ENCODE results near the gene TRIM7. TPM values are rescaled to one million over a fixed set of nuclear protein-coding genes. Genes with fewer than 3 reads are reported as not detected.
"Not testable (repeated sequence)": the region's sequence is repeated elsewhere in the genome, so short reads cannot be mapped to it uniquely, and the experiment has no call there.

TRIM7 gene
- total RNA-seq, 1 donor from 2014 or later: 4.4 TPM

GRCh38 chr5:181161534-181162175 is 43.3 kb downstream of the TRIM7 start:
- Histone ChIP-seq H3K36me3 (ENCODE audit: control insufficient read depth, insufficient read depth, low read length) (no peaks in the 10 kb centered on the region), H3K4me3 (ENCODE audit: low read depth, low read length) (no peak overlapping the region), H3K27me3 (ENCODE audit: control insufficient read depth, insufficient read depth, low read length) (peaks cover 3% of the 10 kb centered on the region)
- TF ChIP-seq, protein P1, sequence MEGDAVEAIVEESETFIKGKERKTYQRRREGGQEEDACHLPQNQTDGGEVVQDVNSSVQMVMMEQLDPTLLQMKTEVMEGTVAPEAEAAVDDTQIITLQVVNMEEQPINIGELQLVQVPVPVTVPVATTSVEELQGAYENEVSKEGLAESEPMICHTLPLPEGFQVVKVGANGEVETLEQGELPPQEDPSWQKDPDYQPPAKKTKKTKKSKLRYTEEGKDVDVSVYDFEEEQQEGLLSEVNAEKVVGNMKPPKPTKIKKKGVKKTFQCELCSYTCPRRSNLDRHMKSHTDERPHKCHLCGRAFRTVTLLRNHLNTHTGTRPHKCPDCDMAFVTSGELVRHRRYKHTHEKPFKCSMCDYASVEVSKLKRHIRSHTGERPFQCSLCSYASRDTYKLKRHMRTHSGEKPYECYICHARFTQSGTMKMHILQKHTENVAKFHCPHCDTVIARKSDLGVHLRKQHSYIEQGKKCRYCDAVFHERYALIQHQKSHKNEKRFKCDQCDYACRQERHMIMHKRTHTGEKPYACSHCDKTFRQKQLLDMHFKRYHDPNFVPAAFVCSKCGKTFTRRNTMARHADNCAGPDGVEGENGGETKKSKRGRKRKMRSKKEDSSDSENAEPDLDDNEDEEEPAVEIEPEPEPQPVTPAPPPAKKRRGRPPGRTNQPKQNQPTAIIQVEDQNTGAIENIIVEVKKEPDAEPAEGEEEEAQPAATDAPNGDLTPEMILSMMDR (IDR thresholded peaks at IDR 0.05; ENCODE audit: insufficient read depth, low read length, poor library complexity, severe bottlenecking): no peak
- no peak for DNase-seq (ENCODE audit: low read depth)

DNA sequence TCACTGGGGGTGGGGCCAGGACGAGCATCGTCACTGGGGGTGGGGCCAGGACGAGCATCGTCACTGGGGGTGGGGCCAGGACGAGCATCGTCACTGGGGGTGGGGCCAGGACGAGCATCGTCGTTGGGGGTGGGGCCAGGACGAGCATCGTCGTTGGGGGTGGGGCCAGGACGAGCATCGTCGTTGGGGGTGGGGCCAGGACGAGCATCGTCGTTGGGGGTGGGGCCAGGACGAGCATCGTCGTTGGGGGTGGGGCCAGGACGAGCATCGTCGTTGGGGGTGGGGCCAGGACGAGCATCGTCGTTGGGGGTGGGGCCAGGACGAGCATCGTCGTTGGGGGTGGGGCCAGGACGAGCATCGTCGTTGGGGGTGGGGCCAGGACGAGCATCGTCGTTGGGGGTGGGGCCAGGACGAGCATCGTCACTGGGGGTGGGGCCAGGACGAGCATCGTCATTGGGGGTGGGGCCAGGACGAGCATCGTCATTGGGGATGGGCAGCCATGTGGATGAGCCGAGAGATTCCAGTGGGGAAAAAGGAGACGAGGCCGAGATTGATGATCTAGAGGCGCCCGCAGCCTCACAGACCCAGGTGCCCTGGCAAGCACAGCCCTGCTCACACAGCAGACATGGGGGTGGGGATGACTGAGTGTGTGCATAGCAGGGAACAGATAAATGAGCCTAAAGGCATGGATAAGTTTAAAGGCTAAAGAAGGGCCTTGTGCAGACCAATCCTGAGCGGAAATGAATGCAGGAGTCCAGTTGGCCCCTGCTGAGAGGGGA is 44.1 kb downstream of the TRIM7 start:
- H3K36me3 ChIP-seq (ENCODE audit: control insufficient read depth, insufficient read depth, low read length); H3K27me3 ChIP-seq (ENCODE audit: control insufficient read depth, insufficient read depth, low read length); DNase-seq (ENCODE audit: low read depth): not testable (repeated sequence)
- peak overlapping the region; percentile 3 for H3K4me3 ChIP-seq (ENCODE audit: low read depth, low read length)

DNA sequence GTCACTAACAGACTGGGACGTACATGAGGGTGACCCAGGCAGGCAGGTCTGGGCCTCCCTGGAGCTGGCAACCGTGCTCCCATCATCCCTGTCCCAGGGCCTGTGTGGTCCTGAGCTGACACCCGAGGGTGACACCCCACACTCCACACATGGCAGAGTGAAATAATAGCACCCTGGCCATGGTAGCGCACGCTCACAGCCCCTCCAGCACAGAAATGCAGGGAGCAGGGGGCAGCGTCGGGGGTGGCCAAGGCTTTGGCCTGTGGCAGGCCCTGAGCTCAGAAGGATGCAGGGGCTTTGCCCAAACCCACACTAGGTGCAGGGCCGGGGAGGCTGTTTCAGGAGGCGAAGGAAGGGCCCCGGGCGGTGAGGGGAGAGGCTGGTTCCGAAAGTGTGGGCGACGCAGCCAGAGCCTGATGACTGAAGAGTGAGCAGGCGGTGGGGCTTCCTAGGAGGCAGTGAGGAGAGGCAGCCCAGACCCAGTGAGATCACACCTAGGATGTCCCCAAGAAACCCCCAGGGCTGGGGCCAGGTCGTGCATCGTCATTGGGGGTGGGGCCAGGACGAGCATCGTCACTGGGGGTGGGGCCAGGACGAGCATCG is 44.7 kb downstream of the TRIM7 start:
- TF ChIP-seq, protein P1 (IDR thresholded peaks at IDR 0.05; ENCODE audit: insufficient read depth, low read length, poor library complexity, severe bottlenecking): no peak
- H3K4me3 ChIP-seq (ENCODE audit: low read depth, low read length): peak overlapping the region; percentile 40
- no peaks in the 10 kb centered on the region for H3K36me3 ChIP-seq (ENCODE audit: control insufficient read depth, insufficient read depth, low read length)
- no peak for DNase-seq (ENCODE audit: low read depth)
- H3K27me3 ChIP-seq (ENCODE audit: control insufficient read depth, insufficient read depth, low read length): peaks cover 3% of the 10 kb centered on the region

GRCh38 chr5:181159286-181160151 is 45.5 kb downstream of the TRIM7 start:
- DNase-seq (ENCODE audit: low read depth): no peak
- TF ChIP-seq, protein P1 (IDR thresholded peaks at IDR 0.05; ENCODE audit: insufficient read depth, low read length, poor library complexity, severe bottlenecking): peak; percentile 95
- H3K36me3 ChIP-seq (ENCODE audit: control insufficient read depth, insufficient read depth, low read length): no peaks in the 10 kb centered on the region
- H3K4me3 ChIP-seq (ENCODE audit: low read depth, low read length): no peak overlapping the region
- H3K27me3 ChIP-seq (ENCODE audit: control insufficient read depth, insufficient read depth, low read length): peaks cover under 1% of the 10 kb centered on the region

- H3K4me3 ChIP-seq (ENCODE audit: low read depth, low read length): no peak overlapping the region
- TF ChIP-seq, protein P1 (IDR thresholded peaks at IDR 0.05; ENCODE audit: insufficient read depth, low read length, poor library complexity, severe bottlenecking): no peak
- H3K27me3 ChIP-seq (ENCODE audit: control insufficient read depth, insufficient read depth, low read length): no peaks in the 10 kb centered on the region
- no peaks in the 10 kb centered on the region for H3K36me3 ChIP-seq (ENCODE audit: control insufficient read depth, insufficient read depth, low read length)
- DNase-seq (ENCODE audit: low read depth): no peak
Measured at GRCh38 chr5:181158869-181159268, 46.1 kb downstream of the TRIM7 start.

Measured in kidney epithelial cell (primary cell).